Liver (tissue), 9 donors: ENCODE results near the gene RAB31. TPM values are rescaled to one million over a fixed set of nuclear protein-coding genes. Genes with fewer than 3 reads are reported as not detected.

Experiments
- DNase-seq: peaks from one replicate; pipeline ENCODE4 v3.0.0-alpha.2; 2017; ENCODE audit warnings: low spot score
- H3K27ac ChIP-seq, 2 donors: one replicate each; pipeline ENCODE4 v1.7.0; 2013; ENCODE audit warnings: inconsistent platforms in 2 of 2, low read length in 2 of 2, control low read depth in 1 of 2, low read depth in 1 of 2, mild to moderate bottlenecking in 1 of 2
- H3K27me3 ChIP-seq, 4 donors: one replicate each; pipeline versions ENCODE4 v1.6.1 to v1.7.0; 2013; ENCODE audit warnings: low read length in 3 of 4, inconsistent platforms in 1 of 4, mild to moderate bottlenecking in 1 of 4, moderate library complexity in 1 of 4; ENCODE audit not compliant: control insufficient read depth in 4 of 4, insufficient read depth in 4 of 4
- H3K36me3 ChIP-seq, 4 donors: one replicate each; pipeline versions ENCODE4 v1.6.1 to v1.7.0; 2013; ENCODE audit warnings: low read length in 3 of 4, mild to moderate bottlenecking in 3 of 4, low read depth in 1 of 4, moderate library complexity in 1 of 4; ENCODE audit not compliant: control insufficient read depth in 4 of 4, insufficient read depth in 3 of 4
- H3K4me1 ChIP-seq, 4 donors: one replicate each; pipeline versions ENCODE4 v1.6.1 to v1.7.0; 2013; ENCODE audit warnings: low read length in 3 of 4, mild to moderate bottlenecking in 3 of 4, moderate library complexity in 1 of 4; ENCODE audit not compliant: control insufficient read depth in 4 of 4, insufficient read depth in 4 of 4
- H3K4me3 ChIP-seq, 3 donors: one replicate each; pipeline versions ENCODE4 v1.6.1 to v1.7.0; 2013; ENCODE audit warnings: low read length in 3 of 3, control low read depth in 1 of 3, low read depth in 1 of 3, mild to moderate bottlenecking in 1 of 3
- H3K9ac ChIP-seq, 2 donors: one replicate each; pipeline ENCODE4 v1.7.0; 2013; ENCODE audit warnings: low read length in 2 of 2, mild to moderate bottlenecking in 2 of 2, moderate library complexity in 2 of 2, control low read depth in 1 of 2, low read depth in 1 of 2
- H3K9me3 ChIP-seq, 4 donors: one replicate each; pipeline versions ENCODE4 v1.6.1 to v1.7.0; 2013; ENCODE audit warnings: low read length in 3 of 4; ENCODE audit not compliant: control insufficient read depth in 4 of 4
- CTCF ChIP-seq: fragments of 150-350 bp; IDR thresholded peaks from 2 replicates; pipeline ENCODE4 v1.5.1; 2017; ENCODE audit warnings: improper control_type of control experiment, low read depth, low read length; ENCODE audit not compliant: missing input control
- EGR1 ChIP-seq, 2 donors: IDR thresholded peaks; 2 replicates each; pipeline ENCODE4 v1.6.1; 2016 to 2018; ENCODE audit warnings: antibody characterized with exemption in 2 of 2, low read depth in 2 of 2
- FOXA1 ChIP-seq: IDR thresholded peaks from 2 replicates; pipeline ENCODE4 v1.6.1; 2016; ENCODE audit warnings: antibody characterized with exemption
- FOXA2 ChIP-seq: IDR thresholded peaks from 2 replicates; pipeline ENCODE4 v1.6.1; 2016; ENCODE audit warnings: antibody characterized with exemption
- GABPA ChIP-seq, 2 donors: IDR thresholded peaks in 1 of 2; conservative IDR thresholded peaks in 1 of 2; 2 replicates each; pipeline ENCODE4 v1.6.1; 2016; ENCODE audit warnings: antibody characterized with exemption in 2 of 2, mild to moderate bottlenecking in 1 of 2, moderate library complexity in 1 of 2
- HNF4A ChIP-seq, 2 donors: conservative IDR thresholded peaks; 2 replicates each; pipeline ENCODE4 v1.6.1; 2016; ENCODE audit warnings: antibody characterized with exemption in 2 of 2, mild to moderate bottlenecking in 2 of 2
- HNF4G ChIP-seq: IDR thresholded peaks from 2 replicates; pipeline ENCODE4 v1.6.1; 2016; ENCODE audit warnings: antibody characterized with exemption
- JUND ChIP-seq, 2 donors: IDR thresholded peaks; 2 replicates each; pipeline ENCODE4 v1.6.1; 2016; ENCODE audit warnings: antibody characterized with exemption in 2 of 2
- NR2F2 ChIP-seq: IDR thresholded peaks from 2 replicates; pipeline ENCODE4 v1.6.1; 2016; ENCODE audit warnings: antibody characterized with exemption
- RAD21 ChIP-seq, 2 donors: IDR thresholded peaks; 2 replicates each; pipeline ENCODE4 v1.6.1; 2016; ENCODE audit warnings: antibody characterized with exemption in 2 of 2, mild to moderate bottlenecking in 2 of 2
- REST ChIP-seq: IDR thresholded peaks from 2 replicates; pipeline ENCODE4 v1.6.1; 2016; ENCODE audit warnings: antibody characterized with exemption, mild to moderate bottlenecking
- RXRA ChIP-seq, 2 donors: IDR thresholded peaks; 2 replicates each; pipeline ENCODE4 v1.6.1; 2017 to 2018; ENCODE audit warnings: antibody characterized with exemption in 2 of 2, mild to moderate bottlenecking in 1 of 2
- SP1 ChIP-seq: IDR thresholded peaks from 2 replicates; pipeline ENCODE4 v1.6.1; 2018; ENCODE audit warnings: antibody characterized with exemption, mild to moderate bottlenecking
- TAF1 ChIP-seq: conservative IDR thresholded peaks from 2 replicates; pipeline ENCODE4 v1.6.1; 2016; ENCODE audit warnings: antibody characterized with exemption, mild to moderate bottlenecking
- YY1 ChIP-seq: IDR thresholded peaks from 2 replicates; pipeline ENCODE4 v1.6.1; 2016; ENCODE audit warnings: antibody characterized with exemption, mild to moderate bottlenecking
- ZBTB33 ChIP-seq: IDR thresholded peaks from 2 replicates; pipeline ENCODE4 v1.6.1; 2016; ENCODE audit warnings: antibody characterized with exemption
- WGBS: extraction: QIAGEN DNeasy Blood & Tissue Kit; methylation state at CpG from one replicate; pipeline ENCODE4 v1.1.7; 2013; 5-methylcytosine and 5-hydroxymethylcytosine counted together
- polyA plus RNA-seq, 2 donors: library from polyadenylated mRNA; stranded (reverse) in 1 of 2; unstranded in 1 of 2; fragments of 200-250 nt in 1 of 2; fragments of >200 nt in 1 of 2; fragmentation: Nextera tagmentation in 1 of 2; extraction: Ambion mirVana in 1 of 2; gene quantifications; one replicate each; pipeline versions ENCODE4 v1.2.1 to v1.2.3, GENCODE V29; 2013 to 2015
- total RNA-seq, 2 donors: library from RNA; depleted of rRNA; stranded (reverse); fragments of >200 nt; gene quantifications; one replicate each; pipeline ENCODE4 v1.2.3, GENCODE V29; 2014
- donor health status: healthy.
- donor health status: healthy.
- donor health status: healthy.
- donor health status: healthy.
- donor health status: healthy.

The RAB31 gene
- total and polyA plus RNA-seq, 4 donors: 3.6 to 12.8 (median 9.7) TPM

- 80% methylated on average over 3 of the region's 3 CpGs for WGBS
Observed at GRCh38 chr18:9845256-9845655, 137.2 kb downstream of the RAB31 start.

GRCh38 chr18:9846162-9846925, 138.2 kb downstream of the RAB31 start:
- TF ChIP-seq JUND (IDR thresholded peaks at IDR 0.05) (no peak), YY1 (no peak), SP1 (no peak), RXRA (IDR thresholded peaks at IDR 0.05) (no peak), HNF4A (conservative IDR thresholded peaks at IDR 0.05) (no peak), REST (no peak)
- H3K4me1 ChIP-seq: no peaks in the 10 kb centered on the region
- H3K4me3 ChIP-seq: no peak overlapping the region
- H3K27ac ChIP-seq: no peak overlapping the region
- WGBS: 65% methylated on average over 10 of the region's 10 CpGs
- no peak overlapping the region for H3K9ac ChIP-seq
- no peaks in the 10 kb centered on the region for H3K9me3 ChIP-seq
- peaks cover 0 to 2% (median 0%) of the 10 kb centered on the region in 4 donors for H3K27me3 ChIP-seq
- DNase-seq: no peak
- H3K36me3 ChIP-seq: no peaks in the 10 kb centered on the region

More at GRCh38 chr18:9845256-9845655, 137.2 kb downstream of the RAB31 start:
- no peak for TF ChIP-seq FOXA1
- no peak for TF ChIP-seq FOXA2
- H3K4me1 ChIP-seq: no peaks in the 10 kb centered on the region
- H3K9ac ChIP-seq: no peak overlapping the region
- no peak for DNase-seq
- H3K4me3 ChIP-seq: no peak overlapping the region
- peaks cover 0 to 2% (median 0%) of the 10 kb centered on the region in 4 donors for H3K27me3 ChIP-seq
- no peaks in the 10 kb centered on the region for H3K36me3 ChIP-seq
- H3K27ac ChIP-seq: no peak overlapping the region
- no peaks in the 10 kb centered on the region for H3K9me3 ChIP-seq

GRCh38 chr18:9848170-9848879, 140.2 kb downstream of the RAB31 start:
- DNase-seq: no peak
- Histone ChIP-seq H3K27me3 (no peaks in the 10 kb centered on the region), H3K27ac (no peak overlapping the region), H3K9ac (no peak overlapping the region), H3K36me3 (no peaks in the 10 kb centered on the region), H3K4me3 (no peak overlapping the region), H3K9me3 (no peaks in the 10 kb centered on the region), H3K4me1 (no peaks in the 10 kb centered on the region)
- 78% methylated on average over 5 of the region's 5 CpGs for WGBS
- TF ChIP-seq EGR1 (IDR thresholded peaks at IDR 0.05; ENCODE audit: low read depth in 2 of 2): no peak
- no peak for TF ChIP-seq RXRA (IDR thresholded peaks at IDR 0.05)
- no peak for TF ChIP-seq GABPA (IDR thresholded peaks at IDR 0.05 in 1 of 2, conservative IDR thresholded peaks at IDR 0.05 in 1 of 2)
- no peak for TF ChIP-seq HNF4G
- no peak for TF ChIP-seq TAF1
- no peak for TF ChIP-seq RAD21 (IDR thresholded peaks at IDR 0.05)
- no peak for TF ChIP-seq ZBTB33
- no peak for TF ChIP-seq FOXA1
- TF ChIP-seq NR2F2: no peak
- no peak for TF ChIP-seq YY1
- no peak for TF ChIP-seq CTCF
